ENCODE data around the gene CLRN2.

GRCh38 chr4:17482716-17483115, 32.2 kb upstream of the CLRN2 start:
- TF ChIP-seq POLR2A (IDR thresholded peaks at IDR 0.05) = no peak
- no peak for TF ChIP-seq CTCF (IDR thresholded peaks at IDR 0.05)
- no peak for TF ChIP-seq POLR2AphosphoS5 (IDR thresholded peaks at IDR 0.05)
- TF ChIP-seq EP300 (IDR thresholded peaks at IDR 0.05) = no peak
